ENCODE measurements around the gene ATP10B.
"Not testable (repeated sequence)": the region's sequence is repeated elsewhere in the genome, so short reads cannot be mapped to it uniquely, and the experiment has no call there.

Gene ATP10B

DNA sequence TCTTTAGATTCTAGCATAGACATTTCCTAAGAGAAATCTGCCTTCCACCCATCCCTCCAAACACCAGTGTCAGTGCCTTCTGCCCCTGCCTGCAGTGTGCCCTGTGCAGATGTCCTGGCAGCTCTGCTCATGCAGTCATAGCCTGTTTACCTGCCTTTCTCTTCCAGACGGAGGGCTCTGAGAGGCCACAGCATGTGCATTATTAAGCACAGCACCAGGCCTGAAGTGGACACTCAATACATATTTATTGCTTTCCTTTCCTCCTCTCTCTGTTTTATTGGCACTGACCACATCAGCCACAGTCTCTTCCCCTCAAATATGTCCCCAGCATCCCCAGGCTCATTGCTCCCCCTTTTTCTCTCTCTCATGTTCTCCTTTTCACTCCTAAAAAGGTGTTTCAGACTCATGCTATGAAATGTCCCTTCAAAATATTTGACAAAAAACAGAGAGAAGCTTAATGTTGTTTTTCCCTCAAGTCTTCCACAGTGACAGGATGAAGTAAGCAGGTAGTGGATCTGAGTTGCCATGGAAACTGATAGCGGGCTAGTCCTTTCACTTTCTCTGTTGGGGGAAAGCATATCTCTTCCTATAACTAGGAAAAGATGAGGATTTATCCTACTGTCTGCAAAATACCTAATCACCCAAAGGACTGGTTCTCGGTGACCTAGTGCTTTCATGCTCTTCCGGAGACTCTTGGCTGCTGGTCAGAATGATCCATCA lies 100.9 kb downstream of the ATP10B start:
- DNase-seq, result no peak

DNA sequence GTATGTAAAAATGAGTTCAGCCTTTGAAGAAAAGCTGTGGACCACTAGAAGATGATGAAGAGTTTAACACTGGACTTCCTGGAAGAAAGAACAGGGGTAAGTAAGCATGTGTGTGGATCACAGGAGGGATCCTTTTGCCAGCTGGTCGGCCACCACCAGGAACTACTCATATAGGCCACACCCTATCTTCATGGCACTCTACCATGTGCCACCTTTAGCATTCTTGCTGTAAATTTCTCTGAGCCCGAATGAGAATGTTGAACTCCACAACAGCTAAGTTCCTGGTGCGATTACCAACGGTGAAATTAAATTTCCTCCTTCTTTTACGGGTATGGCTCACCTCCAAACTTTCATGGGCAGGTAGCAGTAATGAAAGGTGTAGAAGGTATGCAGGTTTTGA lies 102.3 kb downstream of the ATP10B start:
- no peak for DNase-seq

DNA sequence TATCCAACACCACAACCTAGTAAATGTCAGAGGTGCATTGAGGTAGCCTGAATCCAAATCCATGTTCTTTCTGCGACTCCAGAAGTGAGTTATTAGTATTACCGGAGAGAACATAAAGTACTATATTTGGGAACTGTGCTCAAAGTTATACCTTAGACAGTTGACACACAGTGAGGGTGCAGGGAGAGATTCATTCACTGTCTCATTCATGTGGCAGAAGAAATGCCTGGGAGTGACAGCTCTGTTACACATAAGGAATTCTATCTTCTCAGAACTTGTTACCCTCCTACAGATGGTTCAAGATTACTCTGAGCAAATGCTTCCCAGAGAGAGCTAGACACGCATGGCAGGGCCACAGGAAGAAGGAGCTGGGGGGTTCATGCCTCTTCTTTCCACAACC lies 103.0 kb downstream of the ATP10B start:
- DNase-seq, result no peak

GRCh38 chr5:160747987-160748386 lies 104.0 kb downstream of the ATP10B start:
- peak; percentile 32 for DNase-seq

DNA sequence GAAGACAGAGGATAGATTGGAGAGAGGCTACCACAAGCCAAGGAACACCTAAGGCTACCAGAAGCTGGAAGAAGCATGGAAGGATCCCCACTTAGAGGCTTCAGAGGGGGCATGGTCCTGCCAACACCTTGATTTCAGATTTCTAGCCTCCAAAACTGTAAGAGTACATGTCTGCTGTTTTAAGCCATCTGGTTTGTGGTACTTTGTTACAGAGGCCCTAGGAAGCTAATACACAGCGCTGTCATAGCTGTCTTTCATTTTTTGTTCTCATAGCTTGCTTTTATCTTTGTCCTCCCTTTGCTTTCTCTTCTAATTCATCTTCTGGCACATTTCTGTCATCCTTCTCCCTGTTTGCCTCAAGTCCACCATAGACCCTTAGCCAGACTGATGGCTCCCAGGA lies 104.5 kb downstream of the ATP10B start:
- DNase-seq, result no peak

DNA sequence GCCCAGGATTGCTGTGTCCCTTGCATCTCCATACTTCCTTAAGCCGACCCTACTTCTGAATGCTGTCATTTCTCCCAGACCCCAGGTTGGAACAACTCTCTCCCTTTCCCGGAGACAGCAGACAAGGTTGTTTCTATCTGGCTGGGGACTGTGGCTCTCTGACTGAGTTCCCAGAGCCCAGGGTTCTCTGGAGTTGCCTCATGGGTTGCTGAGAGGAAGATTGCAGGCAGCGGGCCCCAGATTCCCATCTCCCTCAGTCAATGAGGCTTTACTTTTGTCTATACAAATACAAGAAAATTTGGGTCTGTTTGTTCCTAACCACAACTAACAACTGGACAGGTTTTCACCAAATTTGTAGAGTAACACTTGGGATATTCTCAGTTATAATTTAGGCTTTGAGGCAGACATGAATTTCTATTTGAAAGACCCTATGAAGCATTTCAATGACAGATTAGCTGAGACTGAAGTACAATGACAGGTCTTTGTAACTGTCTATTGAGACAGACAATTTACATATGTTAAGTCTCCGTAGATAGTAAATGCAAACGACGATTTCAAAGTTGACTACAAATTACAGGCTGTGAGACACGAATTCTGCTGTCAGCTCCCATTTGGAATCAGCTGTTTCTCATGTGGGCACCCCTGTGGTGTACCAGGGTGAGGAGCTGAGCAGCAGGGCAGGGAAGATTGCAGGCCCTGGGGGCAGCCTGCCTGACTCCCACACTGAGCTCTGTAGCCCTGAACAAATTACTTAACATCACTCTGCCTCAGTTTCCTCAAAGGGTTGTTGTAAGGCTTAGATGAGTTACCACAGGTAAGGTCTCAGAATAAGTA lies 107.5 kb downstream of the ATP10B start:
- no peak for DNase-seq

DNA sequence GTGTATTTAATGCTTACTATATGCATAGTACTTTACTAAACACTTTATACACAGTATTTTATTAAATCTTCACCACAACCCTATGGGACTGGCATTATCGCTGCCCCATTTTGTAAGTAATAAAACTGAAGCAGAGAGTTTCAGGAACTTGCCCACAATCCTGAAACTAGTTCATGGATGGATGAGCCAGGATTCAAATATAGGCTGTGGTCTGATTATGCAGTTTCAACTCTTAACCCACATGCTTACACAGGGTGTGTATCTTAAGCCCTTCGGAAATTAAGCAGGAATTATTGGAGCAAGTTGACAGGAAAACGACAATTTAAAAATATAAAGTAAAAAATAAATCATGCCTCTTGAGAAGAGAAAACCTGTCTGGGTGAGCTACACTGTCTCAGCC lies 109.0 kb downstream of the ATP10B start:
- no peak for DNase-seq

DNA sequence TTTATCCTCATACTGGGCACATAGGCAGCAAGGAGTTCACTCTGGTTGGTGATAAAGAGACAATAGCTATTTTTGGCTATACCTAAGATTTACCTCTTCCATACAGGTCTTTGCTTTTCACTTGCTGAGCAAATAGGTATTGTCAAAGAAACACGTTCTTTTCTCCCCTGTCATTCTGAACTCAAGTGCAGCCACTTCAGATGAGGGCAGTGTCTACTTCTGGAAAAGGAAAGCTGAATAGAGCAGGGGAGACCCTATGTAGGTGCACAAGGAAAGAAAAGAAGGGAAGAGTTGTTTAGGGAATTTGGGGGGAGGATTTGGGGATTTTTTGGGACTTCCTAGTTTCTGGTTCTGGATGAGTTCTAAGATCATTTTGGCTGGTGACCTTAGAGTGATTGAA lies 109.6 kb downstream of the ATP10B start:
- DNase-seq, result no peak

- no peak for DNase-seq
Observed at GRCh38 chr5:160727296-160727997, 124.6 kb downstream of the ATP10B start.

GRCh38 chr5:160726721-160727120 lies 125.3 kb downstream of the ATP10B start:
- DNase-seq, result no peak

DNA sequence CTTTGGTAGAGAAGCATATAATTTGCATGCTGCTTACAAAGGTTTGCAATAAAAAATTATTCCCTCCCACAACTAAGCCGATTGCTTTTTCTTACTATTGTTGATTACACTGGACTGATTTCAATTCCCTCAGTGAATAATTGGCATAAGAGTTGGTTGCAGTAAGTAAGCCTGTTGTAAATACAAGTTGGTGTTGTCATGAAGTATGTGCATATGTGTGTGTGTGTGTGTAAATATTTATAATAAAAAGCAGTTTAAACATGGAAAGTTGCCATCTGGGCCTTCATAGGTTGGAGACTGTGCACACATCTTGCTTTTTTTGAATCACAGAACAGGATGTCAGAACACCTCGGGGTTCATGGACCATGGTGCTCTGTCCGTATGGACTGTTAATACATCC lies 131.2 kb downstream of the ATP10B start:
- no peak for DNase-seq

DNA sequence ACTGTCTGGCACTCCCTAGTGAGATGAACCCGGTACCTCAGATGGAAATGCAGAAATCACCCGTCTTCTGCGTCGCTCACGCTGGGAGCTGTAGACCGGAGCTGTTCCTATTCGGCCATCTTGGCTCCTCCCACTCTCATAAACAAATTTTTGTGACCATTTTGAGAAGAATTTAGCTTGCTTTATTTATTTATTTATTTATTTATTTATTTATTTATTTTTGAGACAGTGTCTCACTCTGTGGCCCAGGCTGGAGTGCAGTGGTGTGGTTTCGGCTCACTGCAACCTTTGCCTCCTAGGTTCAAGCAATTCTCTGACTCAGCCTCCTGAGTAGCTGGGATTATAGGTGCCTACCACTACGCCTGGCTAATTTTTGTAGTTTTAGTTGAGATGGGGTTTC lies 136.5 kb downstream of the ATP10B start:
- not testable (repeated sequence) for DNase-seq

DNA sequence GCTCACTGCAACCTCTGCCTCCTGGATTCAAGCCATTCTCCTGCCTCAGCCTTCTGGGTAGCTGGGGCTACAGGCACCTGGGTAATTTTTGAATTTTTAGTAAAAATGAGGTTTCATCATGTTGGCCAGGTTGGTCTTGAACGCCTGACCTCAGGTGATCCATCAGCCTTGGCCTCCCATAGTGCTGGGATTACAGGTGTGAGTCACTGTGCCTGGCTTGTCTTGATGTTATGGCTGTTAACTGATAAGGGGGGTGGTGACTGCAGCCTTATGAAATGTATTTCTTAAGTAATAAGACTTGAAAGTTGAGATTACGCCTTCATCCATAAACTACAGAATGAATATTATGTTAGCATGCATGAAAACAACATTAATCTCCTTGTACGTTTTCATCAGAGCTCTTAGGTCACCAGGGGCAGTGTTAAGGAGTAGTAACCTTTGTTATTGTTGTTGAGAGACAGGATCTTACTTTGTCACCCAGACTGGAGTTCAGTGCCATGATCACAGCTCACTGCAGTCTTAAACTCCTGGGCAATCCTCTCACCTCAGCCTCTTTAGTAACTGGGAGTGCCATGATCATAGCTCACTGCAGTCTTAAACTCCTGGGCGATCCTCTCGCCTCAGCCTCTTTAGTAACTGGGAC lies 148.3 kb downstream of the ATP10B start:
- DNase-seq, result no peak

DNA sequence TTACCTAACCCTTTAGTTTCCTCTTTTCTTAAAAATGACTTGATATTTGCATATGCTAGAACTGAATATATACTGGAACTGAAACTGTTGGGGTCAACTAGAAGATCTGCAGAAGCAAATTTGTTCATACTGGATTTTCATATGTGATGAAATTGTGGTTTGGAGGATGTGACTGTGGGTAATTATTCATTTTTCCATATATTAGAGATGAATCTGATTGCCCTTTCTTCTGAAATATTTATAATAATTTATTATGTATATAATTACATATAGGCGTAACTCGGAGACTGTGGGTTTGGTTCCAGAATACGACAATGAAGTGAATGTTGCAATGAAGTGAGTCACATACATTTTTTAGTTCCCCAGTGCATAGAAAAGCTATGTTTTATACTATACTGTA lies 149.1 kb downstream of the ATP10B start:
- DNase-seq, result no peak

- DNase-seq, result no peak
Observed at GRCh38 chr5:160702311-160702803, 149.7 kb downstream of the ATP10B start.

GRCh38 chr5:160701403-160701802 lies 150.6 kb downstream of the ATP10B start:
- DNase-seq, result no peak

GRCh38 chr5:160699301-160699700 lies 152.7 kb downstream of the ATP10B start:
- DNase-seq, result no peak

GRCh38 chr5:160697281-160697680 lies 154.7 kb downstream of the ATP10B start:
- no peak for DNase-seq

- no peak for DNase-seq
Observed at GRCh38 chr5:160694896-160695295, 157.1 kb downstream of the ATP10B start.

DNA sequence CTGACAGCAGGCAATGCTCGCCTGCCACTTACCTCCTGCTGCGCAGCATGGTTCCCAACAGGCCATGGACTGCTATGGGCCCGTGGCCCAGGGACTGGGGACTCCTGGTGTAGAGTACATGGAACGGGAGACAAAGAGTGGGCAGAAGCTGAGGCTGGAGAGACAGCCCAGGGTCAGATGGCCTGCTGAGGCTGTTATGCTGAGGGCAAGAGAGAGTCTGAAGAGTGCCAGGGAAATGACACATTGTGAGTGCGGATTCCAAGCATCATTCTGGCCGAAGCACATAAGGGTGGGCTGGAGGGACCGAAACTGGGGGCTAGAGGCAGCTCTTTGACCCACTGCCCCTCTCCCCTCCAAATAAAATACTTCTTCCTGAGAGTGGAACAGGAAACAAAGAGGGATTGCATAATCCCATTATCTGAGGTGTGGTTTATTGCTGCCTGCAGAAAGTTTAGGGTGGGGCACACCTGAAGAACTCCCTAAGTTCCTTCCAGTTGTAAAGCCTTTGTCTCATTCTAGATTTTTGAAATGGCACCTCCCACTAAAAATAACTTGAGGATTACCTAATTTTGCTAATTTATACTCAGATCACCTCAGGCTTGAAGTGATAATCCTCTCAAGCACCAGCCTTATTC lies 158.1 kb downstream of the ATP10B start:
- DNase-seq, result no peak

DNA sequence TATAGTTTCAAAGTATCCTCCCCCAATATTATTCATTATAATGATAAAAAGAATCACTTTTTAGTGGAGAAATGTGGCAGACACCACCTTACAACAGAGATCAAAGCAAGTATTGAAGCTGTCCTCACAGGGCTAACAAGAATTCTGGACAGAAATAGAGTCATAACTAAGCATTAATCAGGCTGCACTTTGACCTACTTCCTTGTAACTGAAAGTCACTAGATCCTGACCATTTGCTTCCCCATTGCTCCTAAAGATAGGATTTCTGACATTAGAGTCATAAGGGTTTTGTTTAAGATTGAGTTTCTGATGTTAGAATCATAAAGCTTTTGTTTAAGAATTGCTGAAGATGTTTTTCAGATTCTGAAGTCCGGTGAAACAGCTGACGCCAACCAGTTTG lies 159.7 kb downstream of the ATP10B start:
- no peak for DNase-seq

- DNase-seq, result no peak
Observed at GRCh38 chr5:160685695-160686094, 166.3 kb downstream of the ATP10B start.

- DNase-seq, result no peak
Observed at GRCh38 chr5:160685219-160685618, 166.8 kb downstream of the ATP10B start.
